ENCODE measurements around the gene DPEP3. TPM values are rescaled to one million over a fixed set of nuclear protein-coding genes. Genes with fewer than 3 reads are reported as not detected.
A peak's percentile ranks its signal among the peaks of the same experiment; 100 is the strongest.

The DPEP3 gene, protein sequence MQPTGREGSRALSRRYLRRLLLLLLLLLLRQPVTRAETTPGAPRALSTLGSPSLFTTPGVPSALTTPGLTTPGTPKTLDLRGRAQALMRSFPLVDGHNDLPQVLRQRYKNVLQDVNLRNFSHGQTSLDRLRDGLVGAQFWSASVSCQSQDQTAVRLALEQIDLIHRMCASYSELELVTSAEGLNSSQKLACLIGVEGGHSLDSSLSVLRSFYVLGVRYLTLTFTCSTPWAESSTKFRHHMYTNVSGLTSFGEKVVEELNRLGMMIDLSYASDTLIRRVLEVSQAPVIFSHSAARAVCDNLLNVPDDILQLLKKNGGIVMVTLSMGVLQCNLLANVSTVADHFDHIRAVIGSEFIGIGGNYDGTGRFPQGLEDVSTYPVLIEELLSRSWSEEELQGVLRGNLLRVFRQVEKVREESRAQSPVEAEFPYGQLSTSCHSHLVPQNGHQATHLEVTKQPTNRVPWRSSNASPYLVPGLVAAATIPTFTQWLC
- total RNA-seq: not detected

- no peak within 1 kb of the TSS for H3K27ac ChIP-seq
- no peaks in the 10 kb centered on the region for H3K36me3 ChIP-seq
- no peaks in the 10 kb centered on the region for H3K9me3 ChIP-seq
- H3K4me3 ChIP-seq: no peak within 1 kb of the TSS
- TF ChIP-seq, protein P1, sequence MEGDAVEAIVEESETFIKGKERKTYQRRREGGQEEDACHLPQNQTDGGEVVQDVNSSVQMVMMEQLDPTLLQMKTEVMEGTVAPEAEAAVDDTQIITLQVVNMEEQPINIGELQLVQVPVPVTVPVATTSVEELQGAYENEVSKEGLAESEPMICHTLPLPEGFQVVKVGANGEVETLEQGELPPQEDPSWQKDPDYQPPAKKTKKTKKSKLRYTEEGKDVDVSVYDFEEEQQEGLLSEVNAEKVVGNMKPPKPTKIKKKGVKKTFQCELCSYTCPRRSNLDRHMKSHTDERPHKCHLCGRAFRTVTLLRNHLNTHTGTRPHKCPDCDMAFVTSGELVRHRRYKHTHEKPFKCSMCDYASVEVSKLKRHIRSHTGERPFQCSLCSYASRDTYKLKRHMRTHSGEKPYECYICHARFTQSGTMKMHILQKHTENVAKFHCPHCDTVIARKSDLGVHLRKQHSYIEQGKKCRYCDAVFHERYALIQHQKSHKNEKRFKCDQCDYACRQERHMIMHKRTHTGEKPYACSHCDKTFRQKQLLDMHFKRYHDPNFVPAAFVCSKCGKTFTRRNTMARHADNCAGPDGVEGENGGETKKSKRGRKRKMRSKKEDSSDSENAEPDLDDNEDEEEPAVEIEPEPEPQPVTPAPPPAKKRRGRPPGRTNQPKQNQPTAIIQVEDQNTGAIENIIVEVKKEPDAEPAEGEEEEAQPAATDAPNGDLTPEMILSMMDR (IDR thresholded peaks at IDR 0.05): no peak
- no peaks in the 10 kb centered on the region for H3K4me1 ChIP-seq
- intact Hi-C loops (cut with DNase I): no loop called here
- no peak for DNase-seq (ENCODE audit: low spot score in 2 of 2)
- no peaks in the 10 kb centered on the region for H3K27me3 ChIP-seq
These were observed at the start of gene DPEP3 for GRCh38 chr16:67979955-67980678. DPEP3 (minus strand) TSS chr16:67980499; CDS start chr16:67980380, 119 bp downstream.

DNA sequence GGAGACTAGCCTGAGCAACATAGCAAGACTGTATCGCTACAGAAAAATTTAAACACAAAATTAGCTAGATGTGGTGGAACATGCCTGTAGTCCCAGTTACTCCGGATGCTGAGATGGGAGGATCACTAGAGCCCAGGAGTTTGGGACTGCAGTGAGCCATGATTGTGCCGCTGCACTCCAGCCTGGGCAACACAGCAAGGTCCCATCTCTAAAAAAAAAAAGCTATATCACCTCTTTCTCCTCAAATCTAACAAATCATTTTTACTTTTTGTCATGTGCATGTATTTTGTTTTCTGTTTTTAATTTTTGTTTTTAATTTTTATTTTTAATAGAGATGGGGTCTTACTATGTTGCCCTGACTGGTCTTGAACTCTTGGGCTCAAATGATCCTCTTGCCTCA, 48.7 kb upstream of the DPEP3 start:
- Histone ChIP-seq H3K9me3 (no peaks in the 10 kb centered on the region), H3K27me3 (no peaks in the 10 kb centered on the region), H3K27ac (no peak overlapping the region), H3K4me3 (no peak overlapping the region), H3K4me1 (peaks cover 0 to 3% of the 10 kb centered on the region in 2 donors), H3K36me3 (peaks cover 0 to 6% of the 10 kb centered on the region in 2 donors)
- intact Hi-C loops (cut with DNase I): no loop called here
- TF ChIP-seq, protein P1 (IDR thresholded peaks at IDR 0.05): no peak
- no peak for DNase-seq (ENCODE audit: low spot score in 2 of 2)

DNA sequence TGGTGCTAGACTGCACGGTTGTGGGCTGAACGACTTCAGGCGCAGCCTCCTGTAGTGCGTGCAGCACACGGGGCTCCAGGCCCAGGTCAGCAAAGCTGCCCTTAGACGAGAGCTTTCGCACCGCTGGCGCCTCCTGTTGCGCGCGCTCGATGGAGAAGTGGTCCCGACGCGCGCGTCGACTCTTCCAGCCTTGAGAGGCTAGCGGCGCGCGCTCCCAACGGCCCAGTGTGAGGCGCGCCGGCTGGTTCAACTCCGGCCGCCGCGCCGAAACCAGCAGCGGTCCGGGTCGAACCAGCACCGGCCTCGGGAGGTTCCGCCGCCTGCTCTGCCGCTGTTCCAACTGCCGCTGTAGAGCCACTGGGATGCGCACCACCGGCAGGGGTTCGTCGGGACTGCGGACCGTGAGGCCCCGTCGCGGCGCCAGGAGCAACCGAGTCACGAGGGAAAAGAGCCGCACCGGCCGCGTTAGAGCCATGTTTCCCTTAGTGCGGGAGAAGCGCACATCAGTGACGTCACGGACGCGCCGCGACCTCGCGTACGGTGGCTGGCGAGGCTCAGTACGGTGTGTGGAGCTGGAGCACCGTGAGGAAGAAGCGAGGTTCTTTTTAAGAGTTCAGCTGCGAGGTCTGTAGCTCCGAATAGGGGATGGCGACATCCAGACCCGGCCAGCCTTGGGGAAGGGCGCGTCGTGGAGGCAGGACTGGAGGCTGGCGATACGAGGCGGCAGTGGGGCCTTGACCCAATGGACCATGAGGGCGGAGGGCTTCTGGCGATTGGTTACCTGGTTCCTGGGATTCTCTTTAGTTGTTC, 42.6 kb upstream of the DPEP3 start, which contains the start of the genes DDX28 and DUS2:
Gene DDX28 (minus strand): TSS at position 505 of the 810 bp plus-strand sequence. CDS start 30 bp downstream, at position 475.
Gene DUS2 (plus strand): TSS at position 557 of the 810 bp plus-strand sequence. CDS start 14,740 bp downstream, outside the sequence.
- Histone ChIP-seq H3K27ac (peak within 1 kb of the TSS; percentile 66 to 87), H3K4me3 (peak within 1 kb of the TSS; percentile 84 to 87)
- intact Hi-C loops (cut with DNase I): loop anchor here (2.0 kb wide), 3 partner anchors 30 to 216 kb away; partner anchors contain the start of genes RANBP10, SLC12A4 and TSNAXIP1

DNA sequence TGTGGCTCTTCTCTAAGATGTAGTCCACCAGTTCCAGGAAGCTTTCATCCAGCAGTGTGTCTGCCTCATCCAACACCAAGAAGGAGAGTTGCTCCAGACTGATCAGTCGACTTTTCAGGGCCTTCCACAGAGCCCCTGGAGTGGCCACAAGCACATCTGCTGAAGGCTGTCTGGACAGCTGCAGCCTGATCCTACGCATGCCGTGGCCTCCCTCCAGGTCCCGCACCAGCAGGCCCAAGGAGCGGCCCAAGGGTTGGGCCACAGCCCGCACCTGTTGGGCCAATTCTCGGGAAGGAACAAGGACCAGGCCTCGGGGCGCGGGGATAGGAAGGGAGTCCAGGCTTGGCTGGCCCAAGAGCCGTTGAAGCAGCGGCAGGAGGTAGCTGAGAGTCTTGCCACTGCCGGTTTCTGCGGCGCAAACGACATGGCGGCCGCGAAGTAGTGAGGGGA, 42.0 kb upstream of the DPEP3 start:
- no peaks in the 10 kb centered on the region for H3K9me3 ChIP-seq
- intact Hi-C loops (cut with DNase I): loop anchor here (2.0 kb wide), 3 partner anchors 30 to 216 kb away; partner anchors contain the start of genes RANBP10, SLC12A4 and TSNAXIP1
- H3K27ac ChIP-seq: peak overlapping the region in 1 of 2 donors; percentile 87
- no peaks in the 10 kb centered on the region for H3K27me3 ChIP-seq
- no peaks in the 10 kb centered on the region for H3K36me3 ChIP-seq
- peaks cover 8 to 14% of the 10 kb centered on the region in 2 donors for H3K4me1 ChIP-seq
- DNase-seq (ENCODE audit: low spot score in 2 of 2): no peak
- TF ChIP-seq, protein P1 (IDR thresholded peaks at IDR 0.05): no peak
- H3K4me3 ChIP-seq: peak overlapping the region; percentile 84 to 87

More for the DNA sequence above, 42.6 kb upstream of the DPEP3 start, which contains the start of the genes DDX28 and DUS2:
- Histone ChIP-seq H3K36me3 (no peaks in the 10 kb centered on the region), H3K9me3 (no peaks in the 10 kb centered on the region), H3K27me3 (no peaks in the 10 kb centered on the region), H3K4me1 (peaks cover 8 to 14% of the 10 kb centered on the region in 2 donors)
- TF ChIP-seq, protein P1 (IDR thresholded peaks at IDR 0.05): peak in 1 of 3 experiments; percentile 7
- peak; percentile 66 to 94 for DNase-seq (ENCODE audit: low spot score in 2 of 2)
